CD14-positive monocyte (primary cell): ENCODE results near the gene GDPD4. TPM values are rescaled to one million over a fixed set of nuclear protein-coding genes. Genes with fewer than 3 reads are reported as not detected.

Experiments
- DNase-seq, 3 donors: peaks; one replicate each; pipeline ENCODE4 v3.0.0-alpha.2; 2011 to 2022
- H2AFZ ChIP-seq: 2 replicates; pipeline ENCODE4 v1.6.0; 2012; ENCODE audit warnings: mild to moderate bottlenecking, low read depth, low read length, inconsistent platforms; ENCODE audit not compliant: insufficient read depth, poor library complexity, severe bottlenecking
- H3K27ac ChIP-seq, 2 donors: 1 replicate in 1 of 2; 2 replicates in 1 of 2; pipeline ENCODE4 v1.5.1; 2012 to 2013; ENCODE audit warnings: low read length in 2 of 2, control low read depth in 1 of 2, inconsistent platforms in 1 of 2, low read depth in 1 of 2, mild to moderate bottlenecking in 1 of 2
- H3K27me3 ChIP-seq, 2 donors: one replicate each; pipeline versions ENCODE4 v1.6.0 to v1.6.1; 2011 to 2013; ENCODE audit warnings: low read length in 2 of 2; ENCODE audit not compliant: control insufficient read depth in 2 of 2, insufficient read depth in 2 of 2
- H3K36me3 ChIP-seq, 2 donors: replicated peaks in 1 of 2; 1 replicate in 1 of 2; 2 replicates in 1 of 2; pipeline versions ENCODE4 v1.5.1 to v1.6.1; 2012 to 2013; ENCODE audit warnings: low read length in 2 of 2, control low read depth in 1 of 2, inconsistent platforms in 1 of 2, mild to moderate bottlenecking in 1 of 2; ENCODE audit not compliant: insufficient read depth in 2 of 2, control insufficient read depth in 1 of 2
- H3K4me1 ChIP-seq, 2 donors: 1 replicate in 1 of 2; 2 replicates in 1 of 2; pipeline versions ENCODE4 v1.5.1 to v1.6.1; 2012 to 2013; ENCODE audit warnings: low read length in 2 of 2, control low read depth in 1 of 2, inconsistent platforms in 1 of 2, mild to moderate bottlenecking in 1 of 2, moderate library complexity in 1 of 2; ENCODE audit not compliant: insufficient read depth in 2 of 2, control insufficient read depth in 1 of 2
- H3K4me2 ChIP-seq: replicated peaks from 2 replicates; pipeline ENCODE3; 2012; ENCODE audit warnings: low read length, moderate library complexity, mild to moderate bottlenecking; ENCODE audit not compliant: poor library complexity, severe bottlenecking; ENCODE audit errors: extremely low read depth
- H3K4me3 ChIP-seq, 3 experiments: fragments of 200-600 bp in 1 of 3; sonication (generic) in 1 of 3; replicated peaks in 1 of 3; 1 replicate in 2 of 3; 2 replicates in 1 of 3; pipeline ENCODE4 v1.5.1; 2011 to 2013; ENCODE audit warnings: low read length in 3 of 3, mild to moderate bottlenecking in 3 of 3, control low read depth in 2 of 3, low read depth in 2 of 3, inconsistent platforms in 1 of 3, moderate library complexity in 1 of 3
- H3K79me2 ChIP-seq: 2 replicates; pipeline ENCODE4 v1.6.0; 2012; ENCODE audit warnings: mild to moderate bottlenecking, control low read depth, inconsistent platforms, low read length, moderate library complexity; ENCODE audit not compliant: insufficient read depth
- H3K9ac ChIP-seq: 2 replicates; pipeline ENCODE4 v1.6.0; 2017; ENCODE audit warnings: low read length, mild to moderate bottlenecking; ENCODE audit not compliant: insufficient read depth, poor library complexity, severe bottlenecking
- H3K9me3 ChIP-seq, 2 donors: replicated peaks in 1 of 2; 1 replicate in 1 of 2; 2 replicates in 1 of 2; pipeline versions ENCODE4 v1.5.1 to v1.6.1; 2012 to 2013; ENCODE audit warnings: low read length in 2 of 2, control low read depth in 1 of 2; ENCODE audit not compliant: control insufficient read depth in 1 of 2, insufficient read depth in 1 of 2
- H4K20me1 ChIP-seq: 2 replicates; pipeline ENCODE4 v1.6.0; 2012; ENCODE audit warnings: mild to moderate bottlenecking, low read length, control low read depth, moderate library complexity; ENCODE audit not compliant: insufficient read depth
- H3K27ac Mint-ChIP-seq, 7 donors: one replicate each; pipeline ENCODE4 v1.8.0; 2020; ENCODE audit warnings: mild to moderate bottlenecking in 7 of 7, mixed read lengths in 7 of 7, moderate library complexity in 6 of 7, inconsistent platforms in 2 of 7
- H3K27me3 Mint-ChIP-seq, 3 donors: one replicate each; pipeline ENCODE4 v1.8.0; 2021 to 2022; ENCODE audit warnings: low read depth in 3 of 3, mild to moderate bottlenecking in 3 of 3, mixed read lengths in 3 of 3, moderate library complexity in 3 of 3, inconsistent platforms in 1 of 3
- H3K36me3 Mint-ChIP-seq, 2 donors: one replicate each; pipeline ENCODE4 v1.8.0; 2020; ENCODE audit warnings: mixed read lengths in 2 of 2, inconsistent platforms in 1 of 2, mild to moderate bottlenecking in 1 of 2
- H3K4me1 Mint-ChIP-seq: one replicate; pipeline ENCODE4 v1.8.0; 2020; ENCODE audit warnings: mild to moderate bottlenecking, mixed read lengths
- H3K4me3 Mint-ChIP-seq, 2 donors: one replicate each; pipeline ENCODE4 v1.8.0; 2020; ENCODE audit warnings: mild to moderate bottlenecking in 2 of 2, mixed read lengths in 2 of 2, moderate library complexity in 1 of 2
- H3K9me3 Mint-ChIP-seq, 7 donors: one replicate each; pipeline ENCODE4 v1.8.0; 2020 to 2022; ENCODE audit warnings: mixed read lengths in 7 of 7, mild to moderate bottlenecking in 6 of 7, moderate library complexity in 6 of 7, inconsistent platforms in 2 of 7
- CTCF ChIP-seq: fragments of 200-600 bp; IDR thresholded peaks from one replicate; pipeline ENCODE4 v1.8.0; 2022; ENCODE audit warnings: antibody characterized with exemption, mild to moderate bottlenecking
- WGBS: methylation state at CpG from one replicate; pipeline ENCODE4 v1.1.5; 2013; ENCODE audit warnings: missing lambda C conversion rate; ENCODE audit not compliant: insufficient coverage; 5-methylcytosine and 5-hydroxymethylcytosine counted together
- intact Hi-C, 2 donors: fragments of 100-400 bp; cut with micrococcal nuclease; formaldehyde crosslinking; loops; one replicate each; pipeline versions ENCODE4 v1.15.0 to v1.15.1; 2023
- polyA plus RNA-seq, 3 donors: library from polyadenylated mRNA; depleted of rRNA in 1 of 3; unstranded in 2 of 3; stranded (reverse) in 1 of 3; fragments of 300-500 nt in 2 of 3; fragments of >200 nt in 1 of 3; fragmentation: Illumina TruSeq in 2 of 3; gene quantifications; 1 replicate in 2 of 3; 2 replicates in 1 of 3; pipeline ENCODE4 v1.2.3, GENCODE V29; 2012 to 2021

Gene GDPD4
- polyA plus RNA-seq, 3 donors = not detected

- Mint-ChIP-seq H3K9me3 (peaks cover 0 to 2% (median 0%) of the 10 kb centered on the region in 7 donors), H3K27ac (no peak overlapping the region), H3K4me3 (no peak overlapping the region), H3K4me1 (peaks cover 11% of the 10 kb centered on the region), H3K27me3 (no peaks in the 10 kb centered on the region), H3K36me3 (peaks cover 9 to 22% of the 10 kb centered on the region in 2 donors)
- WGBS = 85% methylated on average over 12 of the region's 15 CpGs
- no peak for TF ChIP-seq CTCF
- no peak overlapping the region for H3K4me3 ChIP-seq
- peaks cover 13 to 20% of the 10 kb centered on the region in 2 donors for H3K36me3 ChIP-seq
- no peaks in the 10 kb centered on the region for H3K4me1 ChIP-seq
- no peak overlapping the region for H3K4me2 ChIP-seq
- H3K79me2 ChIP-seq = no peaks in the 10 kb centered on the region
- no peak overlapping the region for H3K9ac ChIP-seq
- intact Hi-C loops = no loop called here
- no peaks in the 10 kb centered on the region for H3K27me3 ChIP-seq
- H3K9me3 ChIP-seq = no peaks in the 10 kb centered on the region
- no peak for DNase-seq
- H3K27ac ChIP-seq = no peak overlapping the region
- no peak overlapping the region for H2AFZ ChIP-seq
- H4K20me1 ChIP-seq = no peaks in the 10 kb centered on the region
Measured at GRCh38 chr11:77193911-77194830, 107.3 kb downstream of the GDPD4 start.

- Histone ChIP-seq H3K9me3 (no peaks in the 10 kb centered on the region), H3K4me2 (no peak overlapping the region), H3K27me3 (no peaks in the 10 kb centered on the region), H3K79me2 (no peaks in the 10 kb centered on the region), H3K4me1 (no peaks in the 10 kb centered on the region), H3K36me3 (peaks cover 7 to 18% of the 10 kb centered on the region in 2 donors), H2AFZ (no peak overlapping the region), H3K9ac (no peak overlapping the region), H4K20me1 (no peaks in the 10 kb centered on the region), H3K27ac (no peak overlapping the region), H3K4me3 (no peak overlapping the region)
- no peak for TF ChIP-seq CTCF
- intact Hi-C loops = no loop called here
- no peak for DNase-seq
- H3K27ac Mint-ChIP-seq = no peak overlapping the region
- no peak overlapping the region for H3K4me3 Mint-ChIP-seq
- H3K27me3 Mint-ChIP-seq = no peaks in the 10 kb centered on the region
- peaks cover 0 to 2% (median 0%) of the 10 kb centered on the region in 7 donors for H3K9me3 Mint-ChIP-seq
- peaks cover 3% of the 10 kb centered on the region for H3K4me1 Mint-ChIP-seq
- peaks cover 6 to 12% of the 10 kb centered on the region in 2 donors for H3K36me3 Mint-ChIP-seq
Measured at GRCh38 chr11:77193167-77193566, 108.3 kb downstream of the GDPD4 start.
